Heart left ventricle (tissue), 13 donors: ENCODE data around the gene ZZZ3.

Experiments used
- CTCF ChIP-seq, 12 donors: fragments of 200-600 bp; sonication (generic) in 4 of 12; IDR thresholded peaks; one replicate each; pipeline versions ENCODE4 v1.5.0 to v1.8.0; 2018 to 2022; ENCODE audit warnings: antibody characterized with exemption in 12 of 12, mild to moderate bottlenecking in 5 of 12
- POLR2A ChIP-seq, 2 donors: fragments of 450-650 bp; IDR thresholded peaks; one replicate each; pipeline ENCODE4 v1.6.1; 2017; ENCODE audit warnings: antibody characterized with exemption in 2 of 2, mild to moderate bottlenecking in 2 of 2, moderate library complexity in 2 of 2
- donor health status: ischemic (EF 13 %, LVEDD 7.1; RV severe dilation, severe dysfunction).
- donor health status: DM: no; HTN: yes; CAD: no.
- donor health status: DM: no; HTN: no; CAD: no.
- donor health status: ischemic (EF 25% LVEDD 6.9; RV normal size, moderate dysfunction).
- donor health status: ischemic (EF 25% LVEDD 5.7; RV mildly dilated, moderate dysfunction).
- donor health status: ischemic (EF 35%, LVEDD 5.7; RV mildly dilated, moderate dysfunction).
- donor health status: nonischemic (EF 11% LVEDD 7.7; RV severe dilation, severe dysfunction).
- donor health status: DM: yes; HTN: yes; CAD: no.
- donor health status: PGD.
- donor health status: ischemic (EF 29% LVEDD 5.4; RV normal size, mild dysfunction).
- donor health status: nonischemic (EF 23%, LVEDD 6.1; RV moderate dilation, normal function).

GRCh38 chr1:77670330-77670729 is 12.1 kb downstream of the ZZZ3 start:
- TF ChIP-seq CTCF (IDR thresholded peaks at IDR 0.05) (no peak), POLR2A (IDR thresholded peaks at IDR 0.05) (no peak)
